ENCODE data around the gene KRT71. TPM values are rescaled to one million over a fixed set of nuclear protein-coding genes. Genes with fewer than 3 reads are reported as not detected.

KRT71 gene
- total and polyA plus RNA-seq, 4 donors, result 0.06 to 0.35 (median 0.33) TPM; not detected in 1

DNA sequence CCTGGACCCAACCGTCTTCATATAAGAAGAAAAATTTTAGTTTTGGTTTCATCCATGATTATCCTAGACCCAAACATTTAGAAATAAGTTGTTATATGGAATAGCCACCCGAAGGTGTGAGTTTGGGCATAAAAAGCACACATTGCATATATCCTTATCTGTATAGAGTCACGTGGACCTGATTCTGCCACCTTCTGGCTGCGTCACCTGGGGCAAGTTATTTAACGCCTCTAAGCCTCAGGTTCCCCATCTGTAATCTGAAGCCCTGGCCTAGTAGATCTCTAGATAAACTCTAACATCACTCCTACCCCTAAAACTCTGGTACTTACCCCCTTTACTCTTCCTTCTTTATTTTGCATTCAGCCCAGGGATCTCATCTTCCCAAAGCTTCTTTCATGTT, 18.5 kb downstream of the KRT71 start:
- H3K27ac ChIP-seq (ENCODE audit: low read depth, low read length), result no peak overlapping the region
- H3K4me3 ChIP-seq (ENCODE audit: low read depth, low read length), result no peak overlapping the region
- no peaks in the 10 kb centered on the region for H3K27me3 ChIP-seq (ENCODE audit: control insufficient read depth, insufficient read depth, low read length)
- peaks cover 13% of the 10 kb centered on the region for H3K4me1 ChIP-seq (ENCODE audit: control insufficient read depth, insufficient read depth, low read length)
- no peaks in the 10 kb centered on the region for H3K36me3 ChIP-seq (ENCODE audit: control insufficient read depth, insufficient read depth, low read length)
- no peak for DNase-seq (ENCODE audit: low read depth in 4 of 6, low spot score in 6 of 6)
- no peaks in the 10 kb centered on the region for H3K9me3 ChIP-seq (ENCODE audit: control insufficient read depth, insufficient read depth, low read length)
- 88% methylated on average over 3 of the region's 5 CpGs for WGBS (ENCODE audit: insufficient coverage)

DNA sequence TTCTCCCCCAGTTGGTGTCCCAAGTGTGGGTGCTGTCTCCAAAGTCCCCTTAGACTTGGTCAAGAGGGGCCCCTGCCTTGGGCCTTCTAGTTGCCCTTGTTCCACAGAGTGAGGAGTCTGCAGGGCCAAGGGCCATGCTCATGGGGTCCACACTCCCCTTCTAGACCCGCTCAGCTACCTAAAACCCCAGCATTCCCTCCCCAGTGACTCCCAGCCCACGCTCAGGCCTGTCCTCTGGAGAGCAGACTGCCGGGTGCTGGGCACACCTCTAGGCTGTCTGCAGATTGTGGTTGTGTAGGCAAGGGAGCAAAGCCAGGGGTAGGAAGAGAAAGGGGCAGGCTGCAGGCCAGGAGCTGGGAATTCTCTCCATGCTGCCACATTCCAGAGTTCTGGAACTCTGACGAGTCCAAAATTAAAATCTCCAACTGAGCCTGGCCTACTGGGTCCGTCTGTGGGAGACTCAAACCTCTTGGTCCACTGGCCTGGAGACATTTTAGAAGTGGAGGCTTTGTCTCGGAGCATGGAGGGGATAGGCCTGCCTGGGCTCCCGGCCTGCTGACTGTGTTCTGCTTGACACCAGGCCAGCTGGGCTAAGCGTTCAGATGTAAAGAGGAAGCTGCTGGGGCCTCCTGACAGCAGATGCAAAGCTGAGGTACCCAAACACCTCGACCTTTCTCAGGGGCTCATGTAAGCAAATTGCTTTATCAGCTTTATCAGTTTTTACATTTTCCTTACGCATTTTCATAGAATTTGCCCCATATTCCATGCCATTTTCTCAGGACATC, 19.1 kb downstream of the KRT71 start:
- no peaks in the 10 kb centered on the region for H3K9me3 ChIP-seq (ENCODE audit: control insufficient read depth, insufficient read depth, low read length)
- H3K4me3 ChIP-seq (ENCODE audit: low read depth, low read length), result no peak overlapping the region
- H3K36me3 ChIP-seq (ENCODE audit: control insufficient read depth, insufficient read depth, low read length), result no peaks in the 10 kb centered on the region
- no peak overlapping the region for H3K27ac ChIP-seq (ENCODE audit: low read depth, low read length)
- 73% methylated on average over 7 of the region's 10 CpGs for WGBS (ENCODE audit: insufficient coverage)
- H3K4me1 ChIP-seq (ENCODE audit: control insufficient read depth, insufficient read depth, low read length), result peaks cover 8% of the 10 kb centered on the region
- no peaks in the 10 kb centered on the region for H3K27me3 ChIP-seq (ENCODE audit: control insufficient read depth, insufficient read depth, low read length)
- DNase-seq (ENCODE audit: low read depth in 4 of 6, low spot score in 6 of 6), result no peak

DNA sequence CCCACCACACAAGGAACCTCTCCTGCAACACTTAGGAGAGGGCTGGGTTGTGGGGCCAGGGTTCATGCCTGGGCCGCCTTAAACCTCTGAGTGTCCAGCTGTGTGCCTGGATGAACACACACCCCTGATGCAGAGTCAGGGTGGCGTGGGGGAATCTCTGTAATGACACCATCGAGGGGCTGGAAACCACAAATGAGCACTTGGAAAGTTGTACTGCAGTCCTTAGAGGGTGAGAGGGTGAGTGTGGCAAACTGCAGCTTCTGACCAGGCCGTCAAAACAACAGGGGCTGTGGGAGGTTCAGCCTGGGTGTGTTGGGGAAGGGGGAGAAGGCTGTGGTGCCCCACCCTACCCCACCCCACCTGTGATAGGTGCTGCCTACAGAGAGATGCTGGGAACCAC, 20.3 kb downstream of the KRT71 start:
- H3K36me3 ChIP-seq (ENCODE audit: control insufficient read depth, insufficient read depth, low read length), result no peaks in the 10 kb centered on the region
- H3K27ac ChIP-seq (ENCODE audit: low read depth, low read length), result no peak overlapping the region
- H3K4me3 ChIP-seq (ENCODE audit: low read depth, low read length), result no peak overlapping the region
- WGBS (ENCODE audit: insufficient coverage), result 78% methylated on average over 3 of the region's 4 CpGs
- no peaks in the 10 kb centered on the region for H3K9me3 ChIP-seq (ENCODE audit: control insufficient read depth, insufficient read depth, low read length)
- H3K4me1 ChIP-seq (ENCODE audit: control insufficient read depth, insufficient read depth, low read length), result peaks cover 11% of the 10 kb centered on the region
- H3K27me3 ChIP-seq (ENCODE audit: control insufficient read depth, insufficient read depth, low read length), result no peaks in the 10 kb centered on the region
- no peak for DNase-seq (ENCODE audit: low read depth in 4 of 6, low spot score in 6 of 6)

GRCh38 chr12:52531566-52532300, 21.2 kb downstream of the KRT71 start:
- no peak for DNase-seq (ENCODE audit: low read depth in 4 of 6, low spot score in 6 of 6)
- Histone ChIP-seq H3K4me1 (ENCODE audit: control insufficient read depth, insufficient read depth, low read length) (peaks cover 11% of the 10 kb centered on the region), H3K4me3 (ENCODE audit: low read depth, low read length) (no peak overlapping the region), H3K9me3 (ENCODE audit: control insufficient read depth, insufficient read depth, low read length) (no peaks in the 10 kb centered on the region), H3K27me3 (ENCODE audit: control insufficient read depth, insufficient read depth, low read length) (no peaks in the 10 kb centered on the region), H3K27ac (ENCODE audit: low read depth, low read length) (no peak overlapping the region), H3K36me3 (ENCODE audit: control insufficient read depth, insufficient read depth, low read length) (no peaks in the 10 kb centered on the region)
- 83% methylated on average over 10 of the region's 18 CpGs for WGBS (ENCODE audit: insufficient coverage)

GRCh38 chr12:52530905-52531304, 22.0 kb downstream of the KRT71 start:
- Histone ChIP-seq H3K36me3 (ENCODE audit: control insufficient read depth, insufficient read depth, low read length) (no peaks in the 10 kb centered on the region), H3K4me3 (ENCODE audit: low read depth, low read length) (no peak overlapping the region), H3K9me3 (ENCODE audit: control insufficient read depth, insufficient read depth, low read length) (no peaks in the 10 kb centered on the region), H3K27me3 (ENCODE audit: control insufficient read depth, insufficient read depth, low read length) (no peaks in the 10 kb centered on the region), H3K4me1 (ENCODE audit: control insufficient read depth, insufficient read depth, low read length) (peaks cover 11% of the 10 kb centered on the region), H3K27ac (ENCODE audit: low read depth, low read length) (no peak overlapping the region)
- WGBS (ENCODE audit: insufficient coverage), result no CpG with 5 or more reads among the region's 2 CpGs
- DNase-seq (ENCODE audit: low read depth in 4 of 6, low spot score in 6 of 6), result no peak

DNA sequence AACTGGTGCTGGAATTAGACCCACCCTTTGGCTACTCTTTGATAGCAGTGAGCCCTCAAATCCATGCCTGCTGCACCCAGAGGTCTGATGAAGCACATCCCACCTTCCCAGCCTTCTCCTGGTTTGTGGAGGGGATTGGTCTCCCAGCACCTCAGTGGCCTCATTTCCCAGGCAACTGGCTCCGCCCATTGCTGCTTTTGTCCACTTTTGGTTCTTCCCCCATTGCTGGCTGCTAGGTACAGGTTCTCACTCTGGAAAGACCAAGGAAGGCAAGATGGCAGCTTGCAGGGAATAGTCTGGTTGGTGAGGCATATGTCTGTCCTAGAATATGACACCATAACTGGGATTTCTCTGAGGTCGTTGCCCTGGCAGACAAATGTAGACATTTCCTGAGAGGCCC, 22.6 kb downstream of the KRT71 start:
- Histone ChIP-seq H3K36me3 (ENCODE audit: control insufficient read depth, insufficient read depth, low read length) (no peaks in the 10 kb centered on the region), H3K27me3 (ENCODE audit: control insufficient read depth, insufficient read depth, low read length) (no peaks in the 10 kb centered on the region), H3K27ac (ENCODE audit: low read depth, low read length) (no peak overlapping the region), H3K4me1 (ENCODE audit: control insufficient read depth, insufficient read depth, low read length) (peaks cover 11% of the 10 kb centered on the region), H3K9me3 (ENCODE audit: control insufficient read depth, insufficient read depth, low read length) (no peaks in the 10 kb centered on the region), H3K4me3 (ENCODE audit: low read depth, low read length) (no peak overlapping the region)
- no peak for DNase-seq (ENCODE audit: low read depth in 4 of 6, low spot score in 6 of 6)
- 79% methylated on average over 2 of the region's 2 CpGs for WGBS (ENCODE audit: insufficient coverage)

DNA sequence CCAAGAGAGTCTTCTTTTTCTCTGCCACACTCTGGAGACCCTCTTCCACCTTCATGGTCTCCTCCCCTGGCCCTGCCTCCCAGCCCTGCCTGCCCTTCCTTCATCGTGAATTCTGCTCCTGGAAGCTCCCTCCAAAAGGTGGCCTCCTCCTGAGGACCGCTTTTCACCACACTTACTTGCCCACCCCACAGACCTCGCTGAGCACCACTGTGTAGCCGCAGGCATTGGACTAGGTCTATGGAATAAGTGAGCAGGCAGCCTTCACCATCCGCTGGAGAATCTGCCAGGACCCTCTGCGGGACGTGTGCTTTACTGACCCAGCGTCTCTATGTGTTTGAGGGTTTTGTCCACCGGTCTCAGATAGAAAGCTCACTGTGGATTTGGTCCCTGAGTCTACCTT, 23.1 kb downstream of the KRT71 start:
- 93% methylated on average over 4 of the region's 9 CpGs for WGBS (ENCODE audit: insufficient coverage)
- H3K27ac ChIP-seq (ENCODE audit: low read depth, low read length), result no peak overlapping the region

GRCh38 chr12:52529417-52529816, 23.5 kb downstream of the KRT71 start:
- no peak overlapping the region for H3K4me3 ChIP-seq (ENCODE audit: low read depth, low read length)
- no peak for DNase-seq (ENCODE audit: low read depth in 4 of 6, low spot score in 6 of 6)
- H3K27ac ChIP-seq (ENCODE audit: low read depth, low read length), result no peak overlapping the region
- H3K9me3 ChIP-seq (ENCODE audit: control insufficient read depth, insufficient read depth, low read length), result no peaks in the 10 kb centered on the region
- WGBS (ENCODE audit: insufficient coverage), result 89% methylated on average over 2 of the region's 2 CpGs
- H3K27me3 ChIP-seq (ENCODE audit: control insufficient read depth, insufficient read depth, low read length), result no peaks in the 10 kb centered on the region
- H3K4me1 ChIP-seq (ENCODE audit: control insufficient read depth, insufficient read depth, low read length), result peaks cover 11% of the 10 kb centered on the region
- H3K36me3 ChIP-seq (ENCODE audit: control insufficient read depth, insufficient read depth, low read length), result no peaks in the 10 kb centered on the region

More for the DNA sequence above, 23.1 kb downstream of the KRT71 start:
- H3K9me3 ChIP-seq (ENCODE audit: control insufficient read depth, insufficient read depth, low read length), result no peaks in the 10 kb centered on the region
- no peak overlapping the region for H3K4me3 ChIP-seq (ENCODE audit: low read depth, low read length)
- H3K4me1 ChIP-seq (ENCODE audit: control insufficient read depth, insufficient read depth, low read length), result peaks cover 11% of the 10 kb centered on the region
- H3K36me3 ChIP-seq (ENCODE audit: control insufficient read depth, insufficient read depth, low read length), result no peaks in the 10 kb centered on the region
- no peak for DNase-seq (ENCODE audit: low read depth in 4 of 6, low spot score in 6 of 6)
- no peaks in the 10 kb centered on the region for H3K27me3 ChIP-seq (ENCODE audit: control insufficient read depth, insufficient read depth, low read length)

- Histone ChIP-seq H3K4me1 (ENCODE audit: control insufficient read depth, insufficient read depth, low read length) (peaks cover 11% of the 10 kb centered on the region), H3K27ac (ENCODE audit: low read depth, low read length) (no peak overlapping the region), H3K36me3 (ENCODE audit: control insufficient read depth, insufficient read depth, low read length) (no peaks in the 10 kb centered on the region), H3K9me3 (ENCODE audit: control insufficient read depth, insufficient read depth, low read length) (no peaks in the 10 kb centered on the region), H3K4me3 (ENCODE audit: low read depth, low read length) (no peak overlapping the region), H3K27me3 (ENCODE audit: control insufficient read depth, insufficient read depth, low read length) (no peaks in the 10 kb centered on the region)
- peak in 1 of 6 donors; percentile 26 for DNase-seq (ENCODE audit: low read depth in 4 of 6, low spot score in 6 of 6)
- WGBS (ENCODE audit: insufficient coverage), result 81% methylated on average over 8 of the region's 8 CpGs
Observed at GRCh38 chr12:52528641-52529143, 24.3 kb downstream of the KRT71 start.

Data from spinal cord (tissue), 10 donors.